ENCODE data around the gene EHMT1. TPM values are rescaled to one million over a fixed set of nuclear protein-coding genes. Genes with fewer than 3 reads are reported as not detected.
A peak's percentile ranks its signal among the peaks of the same experiment; 100 is the strongest.
"Not testable (repeated sequence)": the region's sequence is repeated elsewhere in the genome, so short reads cannot be mapped to it uniquely, and the experiment has no call there.

The EHMT1 gene
- total RNA-seq, 1 experiment from 2014 or later, result 42.7 TPM

GRCh38 chr9:137614631-137615386, 4.0 kb upstream of the EHMT1 start:
- DNase-seq (ENCODE audit: low read depth), result no peak

- no peak for DNase-seq (ENCODE audit: low read depth)
Observed at GRCh38 chr9:137615387-137615871, 3.4 kb upstream of the EHMT1 start.

DNA sequence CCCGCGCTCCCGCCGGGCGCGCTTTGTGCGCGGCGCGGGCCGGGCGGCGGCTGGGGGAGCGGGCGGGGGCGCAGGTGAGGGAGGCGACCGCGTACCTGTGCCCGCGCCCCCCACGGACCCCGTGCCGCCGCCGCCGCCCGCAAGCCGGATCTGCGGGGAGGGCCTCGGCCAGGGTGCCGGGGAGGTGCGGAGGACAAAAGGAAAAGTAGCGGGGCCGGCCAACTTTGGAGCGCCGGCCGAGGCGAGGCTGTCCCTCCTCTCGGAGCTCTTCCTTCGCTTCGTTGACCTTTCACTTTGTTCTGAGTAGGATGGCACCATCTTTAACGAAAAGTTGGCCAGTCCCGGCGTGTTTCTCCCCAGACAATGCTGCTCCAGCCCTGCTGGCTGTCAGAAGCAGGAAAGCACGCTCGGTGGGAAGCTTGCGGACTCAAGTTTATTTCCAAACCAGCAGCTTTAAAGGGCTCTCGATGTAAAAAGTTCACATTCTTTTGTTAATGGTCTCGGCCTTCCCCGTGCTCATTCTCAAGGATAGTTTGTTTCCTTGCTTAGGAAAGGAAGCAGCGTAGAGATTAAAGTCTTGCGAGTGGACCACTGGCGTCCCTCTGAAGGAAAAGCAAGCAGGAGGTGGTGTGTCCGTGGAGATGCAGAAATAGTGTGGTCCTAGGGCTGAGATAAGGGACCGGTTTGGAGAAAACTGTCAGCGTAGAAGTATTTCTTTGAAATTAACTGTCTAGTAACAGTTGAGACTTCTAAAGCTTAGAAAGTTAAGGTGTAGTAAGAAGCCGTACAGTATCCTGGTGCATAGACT, 639 bp downstream of the EHMT1 start:
- DNase-seq (ENCODE audit: low read depth), result peak; percentile 39

DNA sequence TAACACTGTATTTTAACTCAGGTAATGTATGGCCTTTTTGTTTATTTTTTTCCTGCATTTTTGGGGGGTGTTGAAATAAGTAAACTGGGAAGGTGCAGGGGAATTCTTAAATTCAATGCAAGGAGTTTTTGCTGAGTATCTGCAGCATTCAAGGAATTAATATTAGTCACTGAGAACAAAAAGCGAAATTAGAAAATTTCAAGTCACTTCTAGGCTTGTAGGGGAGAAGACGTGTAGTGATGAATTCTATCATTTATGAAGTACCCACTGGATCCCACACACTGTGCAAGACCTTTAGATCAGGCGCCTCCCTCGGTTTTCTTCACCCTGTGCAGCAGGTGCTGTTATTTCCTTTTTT, 1.2 kb downstream of the EHMT1 start:
- no peak for DNase-seq (ENCODE audit: low read depth)

DNA sequence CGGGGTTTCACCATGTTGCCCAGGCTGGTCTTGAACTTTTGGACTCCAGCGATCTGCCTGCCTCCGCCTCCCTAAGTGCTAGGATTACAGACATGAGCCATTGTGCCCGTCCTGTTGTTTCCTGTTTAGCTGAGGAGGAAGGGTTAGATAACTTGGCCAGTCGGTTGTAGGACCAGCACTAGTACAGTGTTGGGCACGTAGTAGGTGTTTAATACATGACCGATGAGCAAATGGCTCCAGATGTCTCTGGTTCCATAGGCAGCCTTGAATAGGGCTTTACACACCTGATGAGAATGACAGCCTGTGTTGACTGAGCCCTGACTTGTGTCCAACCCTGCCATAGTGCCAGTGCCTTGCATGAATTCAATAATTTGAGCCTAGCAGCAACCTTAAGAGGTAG, 1.8 kb downstream of the EHMT1 start:
- DNase-seq (ENCODE audit: low read depth), result no peak

GRCh38 chr9:137621131-137621757, 2.4 kb downstream of the EHMT1 start:
- peak; percentile 44 for DNase-seq (ENCODE audit: low read depth)

DNA sequence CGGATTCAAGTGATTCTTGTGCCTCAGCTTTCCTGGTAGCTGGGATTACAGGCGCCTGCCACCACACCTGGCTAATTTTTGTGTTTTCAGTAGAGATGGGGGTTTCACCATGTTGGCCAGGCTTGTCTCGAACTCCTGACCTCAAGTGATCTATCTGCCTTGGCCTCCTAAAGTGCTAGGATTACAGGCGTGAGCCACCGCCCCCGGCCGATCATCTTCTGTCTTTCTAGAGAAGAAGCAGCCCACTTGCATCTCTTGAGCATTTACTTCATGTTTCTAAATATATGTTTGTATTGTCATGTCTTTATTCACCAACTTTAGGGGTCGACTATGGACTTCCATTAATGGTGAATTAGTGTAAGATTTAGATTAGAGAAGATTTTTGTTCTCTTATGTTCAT, 3.4 kb downstream of the EHMT1 start:
- DNase-seq (ENCODE audit: low read depth), result not testable (repeated sequence)

- no peak for DNase-seq (ENCODE audit: low read depth)
Observed at GRCh38 chr9:137626464-137626863, 7.7 kb downstream of the EHMT1 start.

- not testable (repeated sequence) for DNase-seq (ENCODE audit: low read depth)
Observed at GRCh38 chr9:137627406-137627805, 8.6 kb downstream of the EHMT1 start.

- no peak for DNase-seq (ENCODE audit: low read depth)
Observed at GRCh38 chr9:137630126-137630525, 11.3 kb downstream of the EHMT1 start.

GRCh38 chr9:137630679-137631078, 11.9 kb downstream of the EHMT1 start:
- no peak for DNase-seq (ENCODE audit: low read depth)

- DNase-seq (ENCODE audit: low read depth), result no peak
Observed at GRCh38 chr9:137631345-137632229, 12.8 kb downstream of the EHMT1 start.

DNA sequence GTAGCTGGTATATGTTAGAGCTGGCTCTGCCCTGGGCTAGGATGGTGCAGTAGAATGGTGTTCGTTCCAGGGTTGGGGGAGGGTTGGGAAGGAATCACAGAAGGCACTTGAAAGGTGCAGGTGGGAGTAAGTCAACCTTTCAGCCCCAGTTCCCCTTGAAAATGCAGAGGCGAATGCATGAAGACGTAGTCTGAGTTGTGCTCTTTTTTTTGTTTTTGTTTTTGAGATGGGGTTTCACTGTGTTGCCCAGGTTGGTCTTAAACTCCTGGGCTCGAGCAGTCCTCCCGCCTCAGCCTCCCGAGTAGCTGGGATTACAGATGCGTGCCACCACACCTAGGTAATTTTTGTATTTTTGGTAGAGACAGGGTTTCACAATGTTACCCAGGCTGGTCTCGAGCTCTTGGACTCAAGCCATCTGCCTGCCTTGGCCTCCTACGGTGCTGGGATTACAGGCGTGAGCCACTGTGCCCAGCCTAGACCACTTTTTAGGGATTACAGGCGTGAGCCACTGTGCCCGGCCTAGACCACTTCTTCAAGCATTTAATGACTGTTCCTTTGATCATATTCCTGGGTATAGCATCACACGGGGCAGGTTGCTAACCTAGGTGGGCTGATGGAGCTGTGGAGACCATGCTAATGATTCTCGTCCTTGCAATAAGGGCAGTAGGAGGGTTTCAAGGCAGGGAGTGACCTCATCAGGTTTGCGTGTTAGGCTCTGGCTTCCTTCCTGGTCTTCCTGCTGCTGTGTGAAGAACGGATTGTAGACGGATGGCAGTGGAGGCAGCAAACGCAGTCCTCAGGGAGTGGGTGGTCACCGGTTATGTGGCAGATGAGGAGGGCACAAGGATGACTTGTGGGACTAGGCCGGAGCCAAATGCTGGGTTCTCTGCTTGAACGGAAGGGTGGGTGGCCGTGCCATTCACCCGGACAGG, 13.7 kb downstream of the EHMT1 start:
- DNase-seq (ENCODE audit: low read depth), result no peak

- no peak for DNase-seq (ENCODE audit: low read depth)
Observed at GRCh38 chr9:137634016-137634415, 15.2 kb downstream of the EHMT1 start.

- DNase-seq (ENCODE audit: low read depth), result no peak
Observed at GRCh38 chr9:137638680-137639079, 19.9 kb downstream of the EHMT1 start.

DNA sequence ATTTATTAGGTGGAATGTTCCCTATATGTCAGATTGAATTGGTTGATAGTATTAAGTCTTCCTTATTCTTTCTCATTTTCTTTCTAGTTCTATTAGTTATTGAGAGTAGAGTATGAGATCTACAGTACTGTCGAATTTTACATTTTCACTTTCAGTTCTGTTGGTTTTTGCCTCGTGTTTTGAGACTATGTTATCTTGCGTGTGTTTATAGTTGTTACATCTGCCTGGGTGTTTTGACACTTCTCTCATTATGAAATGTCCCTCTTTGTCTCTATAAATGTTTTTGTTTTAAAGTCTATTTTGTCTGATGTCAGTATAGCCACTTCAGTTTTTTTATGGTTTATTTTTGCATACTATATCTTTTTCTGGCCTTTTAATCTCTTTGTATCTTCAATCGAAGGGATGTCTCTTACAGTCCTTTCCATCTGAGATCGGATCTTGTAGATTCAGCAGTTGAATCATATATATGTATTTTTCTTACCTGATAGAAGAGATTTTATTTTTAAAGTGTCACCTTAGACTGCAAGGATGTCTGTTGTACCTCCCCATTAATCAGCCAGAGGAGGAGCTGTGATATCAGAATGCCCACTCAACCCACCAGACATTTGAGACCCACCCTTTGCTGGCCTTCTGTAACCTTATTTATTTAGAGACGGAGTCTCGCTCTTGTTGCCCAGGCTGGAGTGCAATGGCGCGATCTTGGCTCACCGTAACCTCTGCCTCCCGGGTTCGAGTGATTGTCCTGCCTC, 20.7 kb downstream of the EHMT1 start:
- no peak for DNase-seq (ENCODE audit: low read depth)

DNA sequence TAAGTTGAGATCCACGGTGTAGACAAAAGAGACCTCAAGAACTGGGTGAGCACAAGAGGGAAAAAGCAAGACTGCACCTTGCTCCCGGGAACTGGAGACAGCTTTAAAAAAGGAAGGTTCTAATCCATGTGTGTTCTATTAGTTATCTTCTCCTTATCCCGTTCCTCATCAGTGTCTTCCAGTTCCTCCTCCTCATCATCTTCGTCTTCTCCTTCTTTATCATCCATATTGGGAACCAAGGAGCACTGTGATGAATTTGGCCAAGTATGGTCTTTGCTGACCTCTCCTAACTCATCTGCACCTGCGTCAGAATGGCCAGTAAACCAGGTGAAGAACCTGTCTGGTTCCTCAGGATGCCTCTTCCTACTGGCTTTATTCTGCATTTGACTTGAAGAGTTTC, 22.1 kb downstream of the EHMT1 start:
- DNase-seq (ENCODE audit: low read depth), result no peak

DNA sequence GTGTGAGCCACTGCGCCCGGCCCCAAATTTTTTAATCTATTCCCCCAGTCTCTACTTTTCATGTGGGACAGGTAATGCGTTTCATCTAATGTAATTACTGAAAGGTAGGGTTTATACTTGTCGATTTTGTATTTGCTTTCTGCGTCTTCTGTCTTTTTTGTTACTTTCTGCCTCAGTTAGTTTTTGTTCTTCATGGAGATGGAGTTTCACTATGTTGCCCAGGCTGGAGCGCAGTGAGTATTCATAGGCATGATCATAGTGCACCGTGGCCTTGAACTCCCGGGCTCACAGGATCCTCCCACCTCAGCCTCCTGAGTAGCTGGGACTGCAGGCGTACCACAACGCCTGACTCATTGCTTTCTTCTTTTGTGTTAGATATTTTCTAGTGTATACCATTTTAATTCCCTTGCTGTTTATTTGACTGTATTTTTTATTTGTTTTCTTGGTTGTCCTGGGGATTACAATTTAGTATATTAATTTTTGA, 23.4 kb downstream of the EHMT1 start:
- no peak for DNase-seq (ENCODE audit: low read depth)

DNA sequence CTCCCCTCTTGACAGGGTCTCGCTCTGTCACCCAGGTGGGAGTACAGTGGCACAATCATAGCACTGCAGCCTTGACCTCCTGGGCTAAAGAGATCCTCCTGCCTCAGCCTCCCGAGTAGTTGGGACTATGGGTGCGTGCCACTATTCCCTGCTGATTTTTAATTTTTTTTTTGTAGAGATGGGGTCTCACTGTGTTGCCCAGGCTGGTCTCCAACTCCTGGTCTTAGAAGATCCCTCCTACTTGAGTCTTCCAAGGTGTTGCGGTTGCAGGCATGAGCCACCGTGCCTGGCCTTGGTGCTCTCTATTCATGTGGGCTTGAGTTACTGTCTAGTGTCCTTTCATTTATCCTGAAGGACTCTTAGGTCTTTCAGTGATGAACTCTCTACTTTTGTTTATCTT, 24.1 kb downstream of the EHMT1 start:
- no peak for DNase-seq (ENCODE audit: low read depth)

Data from HT1080 (cell line).